GM12865 (cell line): ENCODE results near the gene ADCY7.

Source experiments
- DNase-seq: peaks from one replicate; pipeline ENCODE4 v3.0.0; 2010; ENCODE audit warnings: low read depth
- H3K4me3 ChIP-seq: 2 replicates; pipeline ENCODE4 v1.5.1; 2011; ENCODE audit warnings: mild to moderate bottlenecking, low read depth, low read length, control low read depth
- CTCF ChIP-seq: IDR thresholded peaks from 2 replicates; pipeline ENCODE4 v1.5.1; 2011; ENCODE audit warnings: low read length, control low read depth, low read depth, inconsistent platforms; ENCODE audit not compliant: insufficient read depth; ENCODE audit errors: missing control alignments

ADCY7 gene

DNA sequence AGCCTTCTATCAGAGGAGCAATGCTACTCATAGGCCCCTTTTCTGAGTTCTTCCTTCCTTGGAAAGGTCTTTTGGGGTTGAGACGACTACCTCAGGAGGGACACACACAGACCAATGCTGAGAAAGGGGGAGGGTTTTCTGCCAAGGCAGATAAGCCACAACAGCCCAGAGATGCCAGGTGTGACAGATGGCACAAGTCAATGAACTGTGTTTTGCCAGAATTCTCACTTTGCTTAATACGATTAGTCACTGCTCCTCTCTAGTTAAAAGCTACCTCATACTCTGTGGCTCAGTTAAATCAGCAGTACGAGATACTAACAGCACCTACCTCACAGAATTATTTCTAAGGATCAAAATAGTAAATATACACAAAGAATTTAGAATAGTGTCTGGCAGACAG, 94.4 kb downstream of the ADCY7 start:
- TF ChIP-seq CTCF: no peak
- H3K4me3 ChIP-seq: no peak overlapping the region
- no peak for DNase-seq

GRCh38 chr16:50363656-50364055, 97.3 kb downstream of the ADCY7 start:
- H3K4me3 ChIP-seq: no peak overlapping the region
- DNase-seq: no peak
- TF ChIP-seq CTCF: no peak

DNA sequence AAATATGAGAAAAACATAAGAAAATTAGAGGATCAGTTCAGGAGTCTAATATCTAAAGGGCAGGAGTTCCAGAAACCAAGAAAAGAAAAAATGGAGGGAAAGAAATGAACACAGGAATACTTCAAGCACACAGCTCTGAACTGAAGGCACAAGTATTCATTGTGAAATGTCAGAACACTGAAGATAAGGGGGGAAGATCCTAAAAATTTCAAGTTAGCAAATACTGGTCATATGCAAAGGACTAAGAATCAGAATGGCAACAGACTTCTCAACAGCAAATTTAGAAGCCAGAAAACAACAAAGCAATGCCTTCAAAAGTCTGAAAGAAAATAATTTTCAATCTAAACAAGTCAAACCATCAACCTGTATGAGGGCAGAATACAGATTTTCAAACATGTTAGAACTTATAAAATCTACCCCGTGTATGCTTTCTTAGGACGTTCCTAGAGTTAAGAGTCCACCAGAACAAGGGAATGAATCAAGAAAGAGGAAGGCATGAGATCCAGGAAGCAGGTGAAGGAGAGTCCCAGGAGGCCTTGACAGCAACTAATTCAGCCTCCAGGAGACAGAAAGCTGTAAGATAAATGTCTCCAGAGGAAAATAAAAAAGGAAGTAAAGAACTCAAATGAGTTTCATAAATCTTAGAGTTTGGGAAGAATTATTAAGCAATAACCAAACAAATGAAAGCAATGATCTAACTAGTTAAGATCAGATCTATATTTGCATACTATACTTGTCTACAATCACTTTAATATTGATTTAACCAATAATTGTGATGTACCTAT, 99.6 kb downstream of the ADCY7 start:
- TF ChIP-seq CTCF: no peak
- no peak for DNase-seq
- H3K4me3 ChIP-seq: no peak overlapping the region
